DMS53 (cell line): ENCODE results near the gene SLC37A1.

Experiments used
- DNase-seq: peaks from one replicate; lab custom pipeline; 2025; lab: John Stamatoyannopoulos, UW

SLC37A1 gene

DNA sequence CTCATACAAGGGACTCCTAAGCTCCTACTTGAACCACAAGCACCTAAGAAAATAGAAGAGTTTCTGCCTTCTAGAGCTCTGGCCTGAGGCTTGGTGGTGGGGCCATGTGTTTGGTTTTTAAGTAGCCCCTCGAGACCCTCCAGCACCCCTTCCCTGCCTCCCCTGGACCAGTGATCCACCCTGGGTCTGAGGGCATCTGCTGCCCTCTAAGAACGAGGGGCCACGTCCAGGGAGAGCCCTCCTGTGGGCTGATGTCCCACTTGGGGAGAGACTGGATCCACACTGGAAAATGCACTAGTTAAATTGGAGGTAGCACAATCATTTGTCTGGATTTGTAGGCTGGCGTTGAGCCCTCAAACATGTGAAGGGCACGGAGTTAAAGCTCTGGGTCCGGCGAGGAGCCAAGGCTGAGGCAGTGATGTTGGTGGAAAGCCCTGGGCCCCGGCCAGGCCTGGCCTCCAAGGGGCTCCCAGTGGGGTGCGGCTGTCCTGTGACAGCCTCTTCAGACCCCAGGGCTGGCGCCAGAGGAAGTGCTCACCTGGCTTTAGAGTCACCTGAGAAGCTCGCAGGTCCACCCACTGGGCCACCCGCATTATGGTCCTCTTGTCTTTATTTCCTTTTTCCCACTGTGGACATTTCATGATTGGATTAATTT lies 65.2 kb downstream of the SLC37A1 start:
- DNase-seq = no peak

GRCh38 chr21:42579456-42580075 lies 65.9 kb downstream of the SLC37A1 start:
- DNase-seq = no peak

- DNase-seq = no peak
These were observed 66.6 kb downstream of the SLC37A1 start for GRCh38 chr21:42580076-42580792.

DNA sequence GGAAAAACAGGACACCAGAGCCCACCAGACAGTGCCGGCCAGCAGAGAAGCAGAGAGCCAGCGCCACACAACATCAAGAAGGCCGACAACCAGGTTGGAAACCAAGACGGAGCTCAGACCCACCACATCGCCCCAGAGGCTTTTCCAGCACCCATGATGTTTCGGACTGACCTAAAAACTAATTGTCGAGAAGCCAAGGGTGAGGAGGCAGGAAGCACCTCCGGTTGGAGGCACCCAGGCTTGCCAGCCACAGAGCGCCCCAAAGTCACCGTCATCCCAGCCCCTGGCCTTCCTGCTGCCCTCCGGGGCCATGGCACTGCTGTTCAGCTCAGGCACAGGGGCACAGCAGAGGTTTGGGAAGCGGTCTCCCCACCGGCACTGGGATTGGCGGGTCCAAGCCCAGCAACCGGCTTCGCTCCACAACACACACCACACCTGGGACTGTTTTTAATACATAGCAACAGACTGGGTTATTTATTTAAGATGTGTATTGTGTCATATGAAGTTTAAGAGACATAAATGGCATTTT lies 67.2 kb downstream of the SLC37A1 start:
- no peak for DNase-seq

- DNase-seq = no peak
These were observed 67.8 kb downstream of the SLC37A1 start for GRCh38 chr21:42581336-42581992.

DNA sequence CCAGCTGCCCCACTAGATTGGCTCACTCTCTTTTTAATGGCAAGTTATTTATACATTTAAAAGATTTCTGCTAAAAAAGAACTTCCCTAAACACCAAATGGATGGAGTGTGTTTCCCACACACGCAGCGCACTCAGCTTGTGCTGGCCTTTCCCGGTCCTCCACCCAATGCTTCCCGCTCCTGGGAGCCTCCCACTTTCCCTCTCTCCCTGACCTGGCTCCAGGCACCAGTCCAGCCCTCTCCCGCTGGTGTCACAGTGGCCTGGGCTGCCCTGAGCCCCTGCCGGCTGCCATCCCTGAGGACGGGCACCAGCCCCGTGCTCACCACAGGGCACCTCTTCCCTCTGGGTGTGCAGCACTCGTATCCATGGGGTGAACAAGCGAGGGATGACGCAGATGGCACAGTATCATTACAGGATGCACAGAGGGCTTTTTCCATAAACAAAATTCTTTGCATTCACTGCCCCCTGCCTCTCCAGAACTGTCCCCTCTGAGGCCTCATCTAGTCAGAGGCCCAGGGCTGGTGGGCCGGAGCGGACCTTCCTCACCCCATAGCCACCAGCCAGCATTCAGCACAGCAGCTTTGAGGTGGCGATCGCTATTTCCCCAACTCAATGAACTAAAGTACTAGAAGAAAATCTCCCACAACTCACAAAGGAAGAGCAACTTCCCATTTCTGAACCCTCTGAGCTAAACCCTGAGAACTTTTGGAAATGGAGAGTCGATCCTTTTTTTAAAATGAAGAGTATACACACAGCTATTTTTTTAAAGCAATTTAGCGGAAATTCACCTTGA lies 68.5 kb downstream of the SLC37A1 start:
- no peak for DNase-seq

GRCh38 chr21:42582787-42583476 lies 69.3 kb downstream of the SLC37A1 start:
- no peak for DNase-seq

- no peak for DNase-seq
These were observed 70.0 kb downstream of the SLC37A1 start for GRCh38 chr21:42583477-42584295.

DNA sequence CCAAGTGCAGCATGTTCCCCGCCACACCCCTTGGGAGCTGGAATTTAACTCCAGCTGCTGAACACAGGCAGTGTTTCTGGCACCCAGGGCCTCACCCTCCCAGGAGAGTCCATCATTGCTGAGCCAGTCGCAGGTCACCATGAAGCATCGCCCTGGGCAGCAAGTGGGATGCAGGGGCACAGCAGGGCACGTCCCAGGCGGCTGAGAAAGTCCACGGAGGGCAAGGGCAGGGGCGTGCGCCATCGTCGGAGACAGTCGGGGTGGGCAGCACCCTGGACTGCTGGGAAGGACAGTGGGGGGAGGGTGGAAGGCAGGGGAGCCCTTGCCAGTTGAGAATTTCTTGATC lies 70.6 kb downstream of the SLC37A1 start:
- no peak for DNase-seq

DNA sequence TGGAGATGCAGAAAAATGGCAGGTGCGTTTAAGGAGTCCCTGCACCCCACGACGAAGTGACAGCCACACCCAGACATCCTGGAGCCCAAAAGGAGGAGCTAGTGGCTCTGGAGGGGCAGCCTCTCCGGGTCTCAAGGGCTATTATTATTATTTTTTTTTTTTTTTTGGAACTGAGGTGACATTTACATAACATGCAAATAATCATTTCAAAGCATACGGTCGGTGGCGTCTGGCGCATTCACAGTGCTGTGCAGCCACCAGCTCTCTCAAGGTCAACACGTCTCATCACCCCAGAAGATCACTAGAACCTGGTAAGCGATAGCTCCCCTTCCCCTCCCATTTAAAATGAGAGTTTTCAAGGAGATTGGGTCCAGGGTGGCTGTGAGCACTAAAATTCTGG lies 72.2 kb downstream of the SLC37A1 start:
- DNase-seq = no peak

GRCh38 chr21:42586406-42586805 lies 72.8 kb downstream of the SLC37A1 start:
- no peak for DNase-seq

DNA sequence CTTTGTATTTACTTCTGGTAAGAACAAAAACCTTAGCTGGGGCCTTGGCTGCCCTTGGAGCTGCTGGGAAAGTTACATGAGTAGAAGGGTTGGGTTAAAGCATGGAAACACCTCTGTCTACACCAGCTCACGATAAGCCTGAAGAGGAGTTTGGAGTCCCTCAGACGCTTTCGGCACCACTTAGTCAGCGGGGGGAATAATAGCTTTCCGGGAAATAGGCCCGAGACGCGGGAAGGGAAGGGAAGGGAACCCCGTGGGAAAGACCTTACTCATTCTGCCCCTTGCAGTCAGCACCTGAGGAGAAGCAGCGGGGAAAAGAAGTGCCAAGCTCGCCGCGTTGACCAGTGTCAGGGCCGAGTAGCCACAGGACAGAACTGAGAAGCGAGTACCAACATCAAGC lies 73.4 kb downstream of the SLC37A1 start:
- DNase-seq = no peak

DNA sequence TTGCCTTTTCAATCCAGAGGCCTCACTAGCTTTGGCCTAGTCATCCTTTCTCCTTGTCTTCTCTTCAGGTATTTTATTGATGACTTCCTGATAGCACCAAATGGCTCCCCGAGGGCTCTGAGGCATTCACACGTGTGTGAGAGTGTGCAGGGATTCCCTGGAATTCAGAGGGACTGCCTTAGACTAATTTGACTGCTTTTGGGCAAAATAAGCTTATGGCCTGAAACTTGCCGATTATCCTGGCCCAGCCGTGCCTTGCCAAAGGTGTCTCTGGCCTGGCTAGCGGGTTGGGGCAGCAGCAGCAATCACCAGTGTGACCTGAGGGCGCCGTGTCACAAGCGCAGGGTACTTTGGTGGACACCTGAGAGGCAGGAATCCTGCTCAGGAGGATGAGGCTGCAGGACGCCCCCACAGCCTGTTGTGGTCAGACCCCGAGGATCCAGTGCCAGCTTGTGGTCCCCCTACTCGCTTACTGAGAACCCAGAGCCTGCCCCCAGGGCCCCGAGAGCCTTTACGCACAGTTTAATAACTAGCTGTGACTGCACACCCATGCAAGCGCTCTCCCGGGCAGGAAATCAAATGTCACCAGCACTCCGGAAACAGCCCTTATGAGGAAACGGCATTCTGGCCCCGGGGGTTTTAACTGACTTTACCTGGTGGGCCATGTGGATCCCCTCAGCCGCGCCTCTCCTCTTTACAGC lies 76.9 kb downstream of the SLC37A1 start:
- DNase-seq = no peak

DNA sequence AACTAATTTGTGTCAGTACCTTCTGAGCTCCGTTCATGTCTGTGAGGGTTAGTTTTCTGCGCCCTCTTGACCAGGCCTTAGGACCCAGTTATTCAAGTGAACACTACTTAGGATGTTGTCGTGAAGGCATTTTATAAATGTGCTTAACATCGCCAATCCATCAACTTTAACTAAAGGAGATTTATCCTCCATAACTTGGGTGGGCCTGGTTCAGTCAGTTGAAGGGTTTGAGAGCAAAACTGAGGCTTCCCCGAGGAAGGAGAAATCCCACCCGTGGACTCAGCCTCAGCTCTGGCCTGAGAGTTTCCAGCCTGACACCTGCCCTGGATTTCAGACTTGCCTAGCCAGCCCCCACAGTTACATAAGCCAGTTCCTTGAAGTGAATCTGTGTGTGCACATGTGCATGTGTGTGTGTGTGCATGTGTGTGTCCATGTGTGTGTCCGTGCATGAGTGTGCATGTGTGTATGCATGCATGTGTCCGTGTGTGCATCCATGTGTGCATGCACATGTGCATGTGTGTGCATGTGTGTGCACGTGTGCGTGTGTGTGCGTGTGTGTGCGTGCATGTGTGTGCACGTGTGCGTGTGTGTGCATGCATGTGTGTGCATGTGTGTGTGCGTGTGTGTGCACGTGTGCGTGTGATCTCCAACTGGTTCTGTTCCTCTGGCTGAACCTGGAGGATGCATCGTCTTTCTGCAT lies 77.7 kb downstream of the SLC37A1 start:
- no peak for DNase-seq

GRCh38 chr21:42592156-42592820 lies 78.6 kb downstream of the SLC37A1 start:
- DNase-seq = no peak

DNA sequence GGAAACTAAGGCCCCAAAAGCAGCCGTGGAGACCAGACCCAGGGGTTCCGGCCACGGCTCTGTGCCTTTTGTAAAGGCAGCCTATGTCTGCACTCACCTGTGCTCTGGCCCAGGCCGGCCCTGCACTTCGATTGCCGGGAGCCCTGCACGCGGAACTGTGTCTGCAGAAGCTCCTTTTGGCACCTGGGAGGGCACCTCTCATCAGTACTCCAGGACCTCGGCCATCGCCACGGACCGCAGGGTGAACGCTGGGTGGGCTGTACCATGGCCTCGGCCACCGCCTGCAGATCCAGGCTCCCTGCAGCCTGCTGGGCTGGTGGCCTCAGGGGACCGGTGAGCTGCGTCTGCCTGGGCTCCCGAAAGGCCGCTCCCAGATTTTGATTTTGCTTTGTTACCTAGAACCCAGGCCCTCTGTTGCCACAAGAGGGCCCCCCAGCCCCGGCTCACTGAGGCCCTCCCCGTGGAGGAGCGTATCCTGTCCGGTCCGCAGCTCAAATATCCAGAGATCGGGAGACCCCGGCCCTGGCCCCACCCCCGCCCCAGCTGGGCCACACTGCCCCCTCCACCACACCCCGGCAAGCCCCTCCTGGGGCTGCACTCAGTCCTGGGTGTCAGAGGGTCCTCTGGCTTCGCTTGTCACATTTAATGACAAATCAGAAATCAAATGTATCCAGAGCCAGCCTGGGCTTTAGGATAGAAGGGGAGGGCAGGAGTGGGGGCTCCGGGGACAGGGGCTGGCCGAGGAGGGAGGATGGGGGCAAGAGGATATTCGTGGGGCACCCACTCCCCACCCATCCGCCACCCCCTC lies 79.6 kb downstream of the SLC37A1 start:
- DNase-seq = peak; percentile 77

DNA sequence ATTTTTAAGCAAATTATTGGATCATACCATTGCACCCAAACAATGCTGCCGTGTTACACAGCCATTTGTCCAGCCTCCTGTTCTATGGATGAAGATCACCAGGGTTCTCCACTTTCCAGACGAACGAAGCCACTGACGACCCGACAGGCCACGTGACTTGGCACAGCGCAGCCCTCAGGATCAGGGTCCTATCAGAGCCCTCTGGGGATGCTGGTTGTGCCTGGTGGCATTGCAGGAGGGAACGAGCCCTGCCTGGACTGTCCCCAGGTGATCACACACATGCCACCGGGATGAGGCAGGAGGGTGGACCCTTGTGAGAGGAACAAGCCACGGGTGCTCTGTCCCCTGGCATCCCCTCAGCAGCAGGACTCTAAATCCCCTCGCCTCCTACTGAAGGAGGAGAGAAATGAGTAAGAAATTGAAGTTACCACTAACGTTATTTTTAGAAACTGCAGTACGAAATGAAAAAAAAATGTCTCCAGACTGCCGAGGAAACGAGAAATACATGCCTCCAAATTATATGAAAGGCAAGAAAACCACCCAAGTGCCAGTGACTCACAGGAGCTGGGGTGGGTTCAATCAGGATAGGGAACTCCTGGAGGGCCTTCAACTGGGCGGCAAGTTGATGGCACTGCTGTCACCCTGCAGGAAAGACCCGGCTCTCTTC lies 81.1 kb downstream of the SLC37A1 start:
- DNase-seq = no peak
